Stimulated activated CD4-positive, alpha-beta T cell treated with anti-CD3 and anti-CD28 coated beads, Interleukin-4, amount 100 ng/mL, for 4 hours (primary cell): ENCODE data around the gene CEP295NL.
"Not testable (repeated sequence)": the region's sequence is repeated elsewhere in the genome, so short reads cannot be mapped to it uniquely, and the experiment has no call there.

Source experiments
- DNase-seq, 2 experiments: peaks; one replicate each; pipeline ENCODE4 v3.0.0-alpha.2; 2020

Gene CEP295NL

DNA sequence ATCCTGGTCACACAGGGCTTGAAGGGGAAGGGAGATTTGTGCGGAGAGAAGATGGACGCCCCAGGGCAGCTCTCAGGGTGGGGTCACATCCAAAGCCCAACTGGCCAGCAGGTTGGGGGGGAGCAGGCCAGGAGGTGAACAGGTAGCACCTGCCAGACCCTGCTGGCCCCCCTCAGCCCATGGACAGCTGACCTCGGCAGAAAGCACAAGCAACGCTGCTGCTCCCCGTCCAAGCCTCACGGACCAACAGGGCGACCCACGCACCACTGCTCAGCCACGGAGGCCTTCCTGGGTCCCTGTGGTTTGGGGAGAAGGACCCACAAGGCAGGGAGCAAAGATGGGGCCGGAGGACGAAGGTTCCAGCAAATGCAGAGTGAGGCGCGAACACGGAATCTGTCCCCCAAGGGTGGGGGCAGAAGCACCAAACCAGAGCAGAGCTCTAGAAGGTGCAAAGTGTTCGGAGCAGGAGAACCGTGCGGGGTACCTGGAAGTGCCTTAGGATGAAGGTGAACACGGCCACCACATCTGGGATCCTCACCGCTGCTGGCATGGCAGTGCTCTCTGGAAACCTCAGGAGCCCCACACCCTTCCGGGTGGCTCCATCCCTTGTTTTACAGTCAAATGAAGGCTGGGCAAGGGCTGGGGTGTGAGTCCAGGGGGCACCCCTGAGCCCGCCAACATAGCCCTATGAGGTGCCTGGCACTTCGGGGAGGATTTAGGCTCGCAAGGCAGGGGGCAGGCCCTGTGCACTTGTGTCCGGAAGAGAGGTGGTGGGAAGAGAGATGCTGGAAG, 17.9 kb downstream of the CEP295NL start:
- no peak for DNase-seq

DNA sequence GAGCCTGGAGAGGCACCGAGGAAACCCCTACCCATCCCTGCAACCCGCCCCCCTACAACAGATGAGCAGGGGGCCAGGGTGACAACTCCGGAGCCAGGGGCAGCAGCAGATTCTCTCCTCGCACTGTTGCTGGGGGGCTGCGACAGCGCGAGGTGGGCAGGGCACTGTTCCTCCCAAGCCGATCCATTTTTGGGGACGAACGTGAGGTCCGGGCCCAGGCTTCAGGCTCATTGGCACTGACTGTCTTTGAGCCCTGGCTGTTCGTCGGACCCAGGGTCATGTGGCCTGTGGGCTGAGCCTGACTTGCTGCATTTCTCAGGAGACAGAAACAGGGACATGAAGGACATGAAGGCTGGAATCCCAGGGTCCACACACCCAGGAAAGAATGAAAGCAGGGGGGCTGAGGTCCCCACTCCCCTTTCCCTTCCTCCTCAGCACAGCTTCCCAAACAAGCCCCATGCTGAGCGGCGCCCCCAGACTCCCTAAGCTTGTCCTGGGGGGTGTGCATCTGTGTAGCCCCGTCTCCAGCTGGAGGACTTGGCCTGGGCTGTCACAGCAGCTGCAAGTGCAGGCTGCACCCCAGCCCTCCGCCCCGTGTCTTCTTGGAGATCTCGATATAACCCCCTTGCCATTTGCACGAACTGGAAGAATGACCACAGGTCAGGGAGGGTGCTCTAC, 18.7 kb downstream of the CEP295NL start:
- DNase-seq: no peak

DNA sequence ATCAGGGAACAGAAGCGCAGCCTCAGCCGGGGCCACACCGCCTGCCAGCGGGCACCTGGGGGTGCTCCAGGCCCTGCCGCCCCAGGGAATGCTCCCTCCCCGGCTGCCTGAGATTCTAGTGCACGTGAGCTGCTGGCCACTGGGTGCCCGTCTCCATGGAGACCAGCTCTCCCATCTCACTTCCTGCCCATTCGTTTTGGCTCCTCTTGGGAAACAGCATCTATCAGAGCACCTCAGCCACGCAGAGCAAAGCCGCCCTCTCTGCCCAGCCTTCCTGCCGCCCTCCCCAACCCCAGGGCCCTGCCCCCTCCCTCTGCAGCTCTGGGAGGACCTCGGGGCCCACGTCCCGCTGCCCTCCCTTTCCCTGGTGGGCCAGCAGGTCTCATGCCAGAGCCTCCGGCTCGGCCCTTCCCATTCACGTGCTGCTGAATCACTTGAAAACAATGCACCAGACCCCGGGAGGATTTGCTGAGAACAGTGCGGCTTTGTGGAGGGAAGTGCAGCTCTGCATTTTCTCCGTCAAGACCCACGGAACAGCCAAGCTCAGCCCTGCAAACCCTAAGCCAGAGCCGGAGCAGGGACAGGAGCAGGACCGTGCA, 19.4 kb downstream of the CEP295NL start:
- no peak for DNase-seq

DNA sequence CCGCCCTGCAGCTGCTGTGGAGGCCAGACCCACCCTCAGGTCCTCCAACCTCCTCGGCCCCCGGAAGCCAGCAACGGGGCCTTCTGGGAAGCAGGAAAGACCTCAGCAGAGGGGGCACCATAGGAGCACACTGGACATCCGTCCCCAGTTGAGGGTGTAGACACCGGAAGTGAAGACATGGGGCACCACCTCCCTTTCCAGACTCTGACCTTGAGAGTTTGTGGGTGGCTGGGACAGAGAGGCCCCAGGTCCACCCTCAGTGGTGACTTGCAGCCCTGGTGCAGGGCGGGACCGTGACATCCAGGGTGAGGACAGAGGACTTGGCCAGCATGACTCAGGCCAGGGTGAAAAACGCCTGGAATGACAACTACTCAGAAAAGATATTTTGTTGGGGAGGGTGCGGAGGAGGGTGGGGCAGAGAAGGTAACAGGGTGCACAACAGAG, 19.9 kb downstream of the CEP295NL start:
- DNase-seq: no peak

DNA sequence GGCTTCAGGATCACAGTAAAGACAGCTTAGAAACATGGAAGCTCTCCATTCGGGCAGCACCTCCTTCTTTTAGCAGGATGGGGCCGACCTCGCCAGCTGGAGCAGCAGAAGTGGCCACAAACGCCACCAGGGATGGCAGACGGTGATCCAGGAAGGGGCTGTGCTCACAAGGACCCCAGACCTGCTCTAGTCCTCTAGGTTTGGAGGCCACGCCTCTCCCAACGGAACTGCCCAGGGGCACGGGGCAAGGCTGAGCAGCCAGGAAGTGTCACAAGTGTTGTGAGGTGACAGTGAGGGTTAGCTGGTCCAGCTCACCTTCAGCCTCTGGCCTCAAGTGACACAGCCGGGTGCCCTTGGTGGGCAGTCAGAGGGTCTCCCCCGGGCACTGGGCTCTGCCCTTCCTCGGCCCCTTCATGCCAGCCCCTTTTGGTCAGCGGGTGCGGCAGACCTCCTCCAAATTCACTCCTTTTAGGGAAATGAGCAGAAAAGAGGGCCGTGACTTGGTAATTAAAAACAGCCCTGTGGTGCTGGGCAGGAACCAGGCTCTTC, 20.4 kb downstream of the CEP295NL start:
- DNase-seq: no peak

DNA sequence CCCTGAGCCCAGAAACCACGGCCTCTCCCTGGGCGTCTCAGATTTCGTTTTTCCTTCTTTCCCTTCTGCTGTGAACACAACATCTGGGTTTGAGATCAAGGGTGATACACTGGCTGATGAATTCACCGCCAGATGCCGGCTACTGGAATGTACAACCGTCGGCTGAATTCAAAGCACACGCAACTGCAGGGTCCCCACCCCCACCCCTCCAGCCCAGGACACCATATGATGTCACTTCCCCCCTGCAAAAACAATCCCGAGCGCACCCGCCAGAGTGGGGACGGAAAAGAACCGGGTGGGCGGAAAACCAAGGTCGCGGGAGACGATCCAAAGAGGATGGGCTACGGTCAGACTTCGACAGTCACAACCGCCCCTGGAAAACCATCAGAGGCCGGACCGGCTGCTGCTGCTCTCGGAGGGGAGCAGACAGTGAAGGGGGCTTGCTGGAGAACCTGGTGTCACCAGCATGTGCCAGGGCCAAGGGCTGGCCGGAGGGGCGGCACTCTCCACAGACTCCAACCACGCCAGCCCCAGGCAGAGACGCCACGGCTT, 23.3 kb downstream of the CEP295NL start:
- DNase-seq: peak in 1 of 2 experiments; percentile 11

DNA sequence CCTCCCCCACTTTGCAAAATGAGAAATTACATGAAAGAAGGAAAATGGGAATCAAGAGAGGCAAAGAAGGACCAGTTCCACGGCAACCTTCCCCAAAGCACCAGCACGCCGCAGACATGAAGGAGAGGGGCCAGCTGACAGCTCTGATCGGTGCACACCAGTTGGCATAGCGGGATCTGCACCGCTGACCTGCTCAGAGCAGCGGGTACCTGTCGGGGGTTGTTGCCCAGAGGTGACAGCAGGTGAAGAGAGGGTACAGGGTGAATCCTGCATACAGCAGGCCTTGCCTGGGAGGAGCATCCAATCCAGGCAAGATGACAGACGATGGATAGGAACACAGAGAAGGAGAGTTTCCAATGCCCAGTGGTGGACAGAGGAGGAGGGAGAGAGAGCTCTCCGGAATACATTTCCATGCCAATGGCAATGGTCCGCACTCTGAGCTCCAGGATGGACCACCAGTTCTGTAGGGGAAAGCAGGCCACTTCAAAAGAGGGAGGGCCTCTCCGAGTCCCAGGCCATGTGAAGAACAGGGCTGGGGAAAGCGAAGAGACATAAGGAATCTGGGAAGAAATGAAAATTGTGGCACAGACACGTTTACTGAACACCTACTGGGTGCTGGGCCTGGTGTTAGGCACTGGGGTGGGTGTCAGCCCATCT, 24.0 kb downstream of the CEP295NL start:
- DNase-seq: no peak

DNA sequence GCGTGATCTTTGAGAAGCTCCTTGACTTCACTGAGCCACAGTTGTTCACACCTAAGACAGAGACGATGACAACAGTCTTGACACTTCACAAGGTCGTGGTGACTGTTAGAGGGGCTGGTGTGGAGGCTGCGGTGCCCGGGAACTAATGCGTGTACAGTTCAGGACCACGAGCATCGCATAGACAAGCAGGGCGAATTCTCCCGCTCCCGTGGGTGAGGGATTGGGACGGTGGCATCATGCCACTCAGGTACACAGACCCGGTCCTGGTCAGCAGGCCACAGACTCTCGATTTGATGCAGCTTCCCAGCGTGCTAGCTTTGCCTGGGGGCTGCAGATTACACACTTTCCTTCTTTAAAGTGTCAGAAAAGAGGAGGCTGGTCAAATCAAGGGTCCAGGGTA, 24.7 kb downstream of the CEP295NL start:
- DNase-seq: no peak

DNA sequence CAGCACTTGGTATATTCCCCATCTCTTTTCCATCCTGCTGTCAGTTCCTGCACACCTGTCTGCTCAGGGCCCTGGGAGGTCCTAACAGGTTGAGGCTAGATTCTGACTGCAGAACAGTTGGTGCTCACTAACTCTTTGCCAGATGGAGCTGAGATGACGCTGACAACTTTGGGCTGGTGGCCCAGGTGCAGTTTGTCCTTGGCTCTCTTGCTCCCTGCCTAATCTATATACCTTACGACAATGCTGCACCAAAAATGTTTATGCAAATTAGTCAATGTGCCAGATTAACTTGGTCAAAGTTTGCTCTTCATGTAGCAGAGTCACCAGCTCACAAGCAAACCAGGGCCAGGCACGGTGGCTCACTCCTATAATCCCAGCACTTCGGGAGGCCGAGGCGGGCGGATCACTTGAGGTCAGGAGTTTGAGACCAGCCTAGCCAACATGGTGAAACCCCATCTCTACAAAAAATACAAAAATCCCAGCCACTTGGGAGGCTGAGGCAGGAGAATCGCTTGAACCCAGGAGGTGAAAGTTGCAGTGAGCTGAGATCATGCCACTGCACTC, 26.0 kb downstream of the CEP295NL start:
- DNase-seq: not testable (repeated sequence)

DNA sequence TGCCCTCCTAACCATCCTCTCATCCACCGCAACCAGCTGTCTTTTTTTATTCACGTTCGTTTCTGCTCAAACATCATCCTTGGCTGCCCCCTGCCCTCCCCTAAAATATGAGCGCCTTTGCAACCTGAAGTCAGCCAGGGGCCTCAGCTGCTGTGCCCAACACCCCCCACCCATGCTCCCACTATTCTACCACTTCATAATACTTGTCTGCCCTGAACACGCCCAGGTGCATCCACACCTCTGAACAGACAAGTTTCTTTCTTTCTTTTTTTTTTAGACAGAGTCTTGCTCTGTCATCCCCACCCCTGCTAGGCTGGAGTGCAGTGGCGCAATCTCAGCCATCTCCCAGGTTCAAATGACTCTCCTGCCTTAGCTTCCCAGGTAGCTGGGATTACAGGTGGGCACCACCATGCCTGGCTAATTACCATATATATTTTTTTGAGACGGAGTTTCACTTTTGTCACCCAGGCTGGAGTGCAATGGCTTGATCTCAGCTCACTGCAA, 26.9 kb downstream of the CEP295NL start:
- no peak for DNase-seq

DNA sequence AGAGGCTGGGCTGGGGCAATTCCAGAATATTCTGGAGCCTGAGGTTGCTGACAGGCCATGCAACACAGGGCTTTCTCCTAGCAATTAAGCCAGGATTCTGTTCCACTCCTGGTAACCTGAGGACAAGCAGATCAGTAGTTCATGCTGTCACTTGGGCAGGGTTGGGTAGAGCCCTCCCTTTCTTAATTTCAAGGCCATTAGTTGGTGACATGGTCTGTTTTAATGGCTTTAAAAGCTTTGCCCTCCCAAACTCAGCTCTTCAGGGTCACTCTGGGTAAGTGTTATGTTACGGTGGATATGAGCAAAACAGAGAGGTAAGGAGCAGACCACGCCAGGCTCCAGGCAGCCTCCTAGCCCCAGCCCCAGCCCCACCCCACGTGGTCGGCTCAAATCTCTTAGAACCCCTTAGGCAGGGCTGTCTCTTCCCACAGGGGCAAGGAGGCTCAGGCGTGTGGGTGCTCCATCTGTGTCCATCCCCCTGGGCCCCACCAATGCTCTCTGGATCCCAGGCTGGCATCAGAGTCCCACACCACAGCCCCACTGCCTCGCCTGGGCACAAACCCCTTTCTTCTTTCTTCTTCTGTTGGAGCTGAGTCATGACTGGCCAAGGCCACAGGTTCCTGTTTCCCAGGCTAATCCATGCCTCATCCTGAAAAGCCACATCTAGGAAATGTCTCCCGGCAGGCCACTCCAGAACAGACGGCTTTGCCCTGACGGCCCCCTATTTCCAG, 27.5 kb downstream of the CEP295NL start:
- DNase-seq: no peak

DNA sequence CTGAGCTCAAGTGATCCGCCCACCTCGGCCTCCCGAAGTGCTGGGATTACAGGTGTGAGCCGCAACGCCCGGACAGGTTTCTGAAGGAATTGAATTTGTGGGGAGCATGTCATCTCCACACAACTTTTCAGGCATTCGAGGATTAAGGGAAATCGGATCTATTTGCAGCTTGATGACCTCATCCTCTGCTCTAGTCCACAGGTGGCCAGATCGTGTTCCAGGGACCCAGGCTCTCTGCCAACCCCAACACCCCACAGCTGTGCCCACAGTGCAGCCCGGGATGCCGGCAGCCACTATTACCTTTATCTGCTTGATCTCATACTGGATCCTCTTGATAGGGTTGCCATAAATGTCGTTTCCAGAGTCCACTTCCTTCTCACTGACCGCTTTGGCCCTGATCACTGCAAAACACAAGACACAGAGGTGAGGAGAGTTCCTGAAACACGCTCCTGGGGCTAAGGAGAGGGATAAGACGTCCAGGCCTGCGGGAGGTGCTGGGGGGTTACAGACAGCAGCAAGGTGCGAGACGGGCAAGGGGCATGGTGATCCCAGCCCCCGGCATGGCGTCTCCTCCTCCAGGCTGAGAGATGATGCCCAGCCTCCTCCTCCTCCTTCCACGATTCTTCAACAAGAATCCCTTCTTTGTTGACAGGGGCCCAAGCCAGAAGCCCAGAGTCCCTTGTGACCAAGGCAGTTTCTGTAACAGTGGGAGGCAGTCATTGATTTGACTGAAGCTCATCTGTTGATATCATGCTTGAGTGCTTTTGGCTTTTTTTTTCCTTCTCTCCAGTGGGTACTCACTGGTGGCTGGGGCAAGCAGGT, 29.3 kb downstream of the CEP295NL start:
- no peak for DNase-seq

DNA sequence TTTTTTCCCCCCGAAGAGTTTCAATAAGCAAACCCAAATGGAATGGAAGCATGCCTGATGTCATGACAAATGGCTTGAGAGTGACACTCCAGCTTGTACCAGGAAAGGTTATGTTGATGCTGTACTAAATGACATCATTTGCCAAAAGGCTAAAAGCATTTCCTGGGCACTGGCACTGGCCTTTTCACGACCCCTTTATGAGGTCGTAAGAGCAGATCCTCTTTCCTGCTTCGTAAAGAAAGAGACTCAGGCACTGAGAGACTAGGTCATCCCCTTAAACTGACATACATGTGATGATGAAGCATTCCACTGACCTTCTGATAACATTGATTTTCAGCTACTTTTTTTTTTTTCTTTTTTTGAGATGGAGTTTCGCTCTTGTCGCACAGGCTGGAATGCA, 30.5 kb downstream of the CEP295NL start:
- DNase-seq: no peak

DNA sequence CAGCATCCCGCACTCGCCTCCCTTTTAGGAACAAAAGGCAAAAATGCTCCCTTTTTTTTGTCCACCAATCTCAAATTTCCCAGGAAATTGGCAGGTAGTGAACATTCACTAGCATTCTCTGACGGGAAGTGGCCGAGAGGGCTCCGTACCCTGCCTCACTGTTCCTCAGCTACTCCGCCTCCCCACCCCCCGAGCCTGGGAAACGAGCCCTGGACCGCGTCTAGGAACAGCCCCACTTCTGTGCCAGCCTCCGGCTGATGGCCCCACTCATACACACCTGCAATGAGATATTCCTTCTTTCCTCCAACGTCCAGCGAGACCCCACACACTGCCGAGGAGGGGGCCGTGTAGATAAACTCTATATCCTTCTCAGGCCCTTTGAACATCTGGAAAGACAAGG, 32.4 kb downstream of the CEP295NL start:
- DNase-seq: no peak

DNA sequence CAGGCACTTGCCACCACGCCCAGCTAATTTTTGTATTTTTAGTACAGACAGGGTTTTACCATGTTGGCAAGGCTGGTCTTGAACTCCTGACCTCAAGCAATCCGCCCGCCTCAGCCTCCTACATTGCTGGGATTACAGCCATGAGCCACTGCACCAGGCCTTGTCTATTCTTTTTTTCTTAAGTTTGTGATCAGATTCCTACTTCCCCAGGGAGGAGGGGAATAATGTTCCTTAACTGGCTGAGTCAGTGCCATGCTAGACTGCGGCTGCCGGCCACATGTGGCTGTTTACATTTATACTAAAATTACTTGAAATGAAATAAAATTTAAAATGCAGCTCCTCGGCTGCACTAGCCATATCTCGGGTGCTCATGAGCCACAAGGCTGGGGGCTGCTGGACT, 34.6 kb downstream of the CEP295NL start:
- no peak for DNase-seq

DNA sequence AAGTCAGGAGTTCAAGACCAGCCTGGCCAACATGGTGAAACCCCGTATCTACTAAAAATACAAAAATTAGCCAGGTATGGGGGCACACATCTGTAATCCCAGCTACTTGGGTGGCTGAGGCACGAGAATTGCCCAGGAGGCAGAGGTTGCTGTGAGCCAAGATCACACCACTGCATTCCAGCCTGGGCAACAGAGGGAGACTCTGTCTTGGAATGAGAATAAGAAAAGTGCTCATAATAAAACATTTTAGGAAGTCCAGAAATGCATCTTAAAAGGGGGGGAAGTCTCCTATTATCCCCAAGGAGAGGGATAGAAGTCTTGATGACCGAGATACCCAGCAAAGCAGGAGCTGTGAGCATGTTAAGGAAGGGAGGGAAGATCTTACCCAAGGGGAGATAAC, 36.0 kb downstream of the CEP295NL start:
- not testable (repeated sequence) for DNase-seq

DNA sequence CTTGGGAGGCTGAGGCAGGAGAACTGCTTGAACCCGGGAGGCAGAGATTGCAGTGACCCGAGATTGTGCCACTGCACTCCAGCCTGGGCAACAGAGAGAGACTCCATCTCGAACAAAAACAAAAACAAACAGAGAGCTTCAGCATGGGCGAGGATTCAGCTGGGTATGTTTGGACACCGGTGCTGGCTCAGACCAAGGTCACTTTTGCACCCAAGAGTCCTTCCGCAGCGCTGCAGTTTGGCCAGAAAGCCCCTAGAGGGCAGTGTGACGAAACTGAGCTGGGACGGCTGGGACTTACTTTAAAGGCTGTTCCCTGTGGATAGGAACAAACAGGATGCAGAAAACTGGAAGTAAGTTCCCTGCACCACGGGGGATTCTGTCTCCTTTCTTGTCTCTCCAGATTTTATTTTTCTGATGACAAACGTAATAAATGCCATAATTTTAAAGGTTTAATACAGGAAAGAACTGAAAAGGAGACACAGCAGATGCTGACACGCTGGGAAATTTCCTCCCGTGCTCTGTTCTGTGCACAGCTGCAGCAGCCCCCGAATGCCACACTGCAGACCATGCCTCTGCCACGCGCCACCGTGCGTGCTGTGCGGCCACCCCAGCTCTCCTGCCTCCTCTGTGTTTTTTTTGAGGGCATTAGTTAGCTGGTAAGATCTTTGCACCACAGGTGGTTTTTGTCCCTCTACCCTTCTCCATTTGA, 37.2 kb downstream of the CEP295NL start:
- DNase-seq: peak; percentile 48 to 53

DNA sequence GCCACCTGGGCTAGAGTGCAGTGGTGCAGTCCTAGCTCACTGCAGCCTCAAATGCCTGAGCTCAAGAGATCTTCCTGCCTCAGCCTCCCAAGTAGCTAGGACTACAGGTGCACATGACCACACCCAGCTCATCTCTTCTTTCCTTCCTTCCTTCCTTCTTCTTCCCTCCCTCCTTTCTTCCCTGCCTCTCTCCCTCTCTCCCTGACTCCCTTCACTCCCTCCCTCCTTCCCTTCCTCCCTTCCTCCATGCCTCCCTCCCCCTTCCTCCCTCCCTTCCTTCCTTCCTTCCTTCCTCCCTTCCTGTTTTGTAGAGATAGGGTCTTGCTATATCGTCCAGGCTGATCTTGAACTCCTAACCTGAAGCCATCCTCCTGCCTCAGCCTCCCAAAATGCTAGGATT, 38.9 kb downstream of the CEP295NL start:
- DNase-seq: no peak

DNA sequence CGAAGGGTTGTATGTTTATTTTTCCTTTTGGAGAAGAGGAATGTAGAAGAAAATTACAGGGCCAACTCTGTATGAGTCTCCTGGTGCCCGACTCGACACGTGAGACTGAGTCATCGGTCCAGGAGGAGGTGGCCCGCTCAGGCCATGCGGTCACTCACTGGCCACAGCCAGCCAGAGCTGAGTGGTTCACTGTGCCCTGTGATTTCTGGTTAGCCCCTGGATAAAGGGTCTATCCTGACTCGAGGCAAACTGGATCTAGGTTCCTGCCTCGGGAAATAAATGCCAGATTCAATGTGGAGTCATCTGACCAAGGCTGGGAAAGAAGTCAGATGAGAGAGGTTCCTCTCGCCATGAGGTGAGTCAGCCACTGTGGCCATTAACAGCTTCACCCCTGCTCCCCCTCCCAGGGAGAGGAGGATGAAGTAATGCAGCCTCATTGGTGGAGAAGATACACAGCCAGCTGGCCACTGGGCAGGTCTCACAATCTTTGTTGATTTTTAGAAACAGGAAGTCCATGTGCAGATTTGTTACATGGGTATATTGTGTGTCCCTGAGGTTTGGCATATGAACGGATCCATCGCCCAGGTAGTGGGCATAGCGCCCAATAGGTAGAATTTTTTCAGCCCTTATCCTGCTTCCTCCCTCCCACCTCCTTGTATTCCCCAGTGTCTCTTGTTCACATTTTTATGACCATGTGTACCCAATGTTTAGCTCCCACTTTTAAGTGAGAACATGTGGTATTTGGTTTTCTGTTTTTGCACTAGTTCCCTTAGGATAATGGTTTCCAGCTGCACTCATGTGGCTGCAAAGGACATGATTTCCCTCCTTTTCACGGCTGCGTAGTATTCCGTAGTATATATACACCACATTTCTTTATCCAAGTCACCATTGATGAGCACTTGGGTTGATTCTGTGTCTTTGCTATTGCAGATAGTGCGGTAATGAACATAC, 40.7 kb downstream of the CEP295NL start:
- no peak for DNase-seq
